Measurements from ENCODE around the gene GNGT1.
"Not testable (repeated sequence)": the region's sequence is repeated elsewhere in the genome, so short reads cannot be mapped to it uniquely, and the experiment has no call there.

GNGT1 gene

DNA sequence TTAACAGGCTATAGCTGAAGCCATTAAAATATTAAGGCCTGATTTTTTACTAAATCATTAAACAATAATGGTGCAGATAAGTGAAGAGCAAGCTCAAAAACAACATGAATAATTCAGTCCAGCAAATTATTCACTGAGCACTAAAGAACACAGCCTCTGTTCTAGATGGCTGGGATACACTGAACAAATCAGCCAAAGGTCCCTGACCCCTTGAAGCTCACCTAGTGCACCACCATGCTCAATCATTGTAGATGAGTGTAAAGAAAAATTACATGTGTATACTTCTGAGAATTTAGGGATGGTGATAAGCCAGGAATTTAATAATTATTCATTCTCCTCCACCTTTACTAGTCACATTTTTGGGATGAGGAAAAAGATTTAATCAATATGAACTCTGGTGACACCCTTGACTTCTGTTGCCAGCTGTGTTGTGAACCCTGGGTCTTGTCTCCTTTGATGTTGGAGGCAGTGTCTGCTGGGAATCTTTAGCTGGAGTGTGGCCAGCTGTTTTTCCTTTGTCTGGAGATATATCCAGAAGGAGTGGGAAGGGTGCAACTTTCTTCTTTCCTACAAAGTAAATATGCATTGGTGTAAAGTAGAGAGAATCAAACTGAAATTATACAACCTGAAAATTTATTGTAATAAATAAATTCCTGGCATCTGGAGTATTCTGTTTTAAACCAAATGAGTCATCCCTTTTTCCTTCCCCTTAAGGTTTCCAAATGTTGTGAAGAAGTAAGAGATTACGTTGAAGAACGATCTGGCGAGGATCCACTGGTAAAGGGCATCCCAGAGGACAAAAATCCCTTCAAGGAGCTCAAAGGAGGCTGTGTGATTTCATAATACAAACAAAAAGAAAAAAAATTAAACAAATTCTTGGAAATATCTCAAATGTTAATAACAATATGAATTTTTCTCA is 4.0 kb downstream of the GNGT1 start:
- no peak for DNase-seq

GRCh38 chr7:93911242-93911641 is 4.9 kb downstream of the GNGT1 start:
- DNase-seq = not testable (repeated sequence)

GRCh38 chr7:93911661-93912060 is 5.3 kb downstream of the GNGT1 start:
- DNase-seq = not testable (repeated sequence)

DNA sequence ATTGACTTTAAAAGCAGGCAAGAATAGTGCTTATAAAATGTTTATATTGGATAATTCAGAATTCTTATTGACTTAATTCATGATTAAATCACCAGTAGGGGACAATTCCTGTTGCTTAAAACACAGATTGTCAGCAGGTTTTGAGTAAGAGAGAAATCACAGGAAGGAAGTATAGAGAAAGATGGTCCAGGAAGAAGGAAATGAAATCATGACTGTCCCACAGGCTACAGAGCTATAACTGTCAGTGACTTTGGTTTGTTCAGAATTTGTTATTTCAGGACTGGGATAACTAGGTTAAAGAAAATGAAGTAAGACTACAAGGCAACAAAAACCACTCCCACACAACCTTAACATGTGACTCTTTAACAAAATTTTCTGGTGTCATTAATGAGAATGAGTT is 6.8 kb downstream of the GNGT1 start:
- DNase-seq = no peak

GRCh38 chr7:93914581-93915066 is 8.3 kb downstream of the GNGT1 start:
- DNase-seq = no peak

GRCh38 chr7:93915206-93915842 is 9.0 kb downstream of the GNGT1 start:
- not testable (repeated sequence) for DNase-seq

DNA sequence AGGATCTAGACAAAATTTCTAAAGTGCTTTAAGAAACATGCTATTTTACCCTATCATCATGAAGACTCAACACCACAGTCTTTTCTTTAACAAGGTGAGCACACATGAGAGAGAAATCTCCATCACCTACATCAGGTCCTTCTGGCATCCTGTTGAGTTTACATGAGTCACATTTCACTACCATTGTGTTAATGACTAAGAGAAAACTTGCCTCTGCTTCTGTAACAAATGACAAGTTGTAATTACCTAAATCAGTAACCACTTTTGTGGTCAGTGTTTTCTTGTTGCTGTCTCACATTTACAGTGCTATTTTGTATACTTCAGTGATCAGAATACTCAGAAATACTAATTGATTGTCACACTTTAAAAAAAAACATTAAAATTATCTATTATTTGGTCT is 9.5 kb downstream of the GNGT1 start:
- DNase-seq = not testable (repeated sequence)

DNA sequence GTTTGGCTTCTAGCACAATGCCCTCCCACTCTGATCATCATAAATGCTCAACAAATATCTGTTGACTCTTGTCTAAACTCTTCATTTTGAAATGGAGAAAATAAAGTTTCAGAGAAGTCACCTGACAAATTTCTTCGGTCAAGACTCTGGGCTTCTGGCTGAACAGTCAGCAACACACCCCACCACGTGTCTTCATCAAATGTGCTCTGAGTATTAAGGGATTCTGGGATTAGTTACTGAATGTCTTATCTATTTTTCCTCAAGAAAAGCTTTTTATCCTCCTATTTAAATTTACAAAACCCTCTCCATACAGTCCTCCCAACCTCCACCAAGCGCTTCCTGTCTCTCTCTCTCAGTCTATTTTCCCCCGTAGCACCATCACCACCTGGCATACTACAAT is 9.9 kb downstream of the GNGT1 start:
- not testable (repeated sequence) for DNase-seq

- DNase-seq = no peak
These were observed 14.3 kb downstream of the GNGT1 start for GRCh38 chr7:93920496-93921182.

GRCh38 chr7:93921186-93921585 is 14.8 kb downstream of the GNGT1 start:
- DNase-seq = no peak

GRCh38 chr7:93921607-93922566 is 15.5 kb downstream of the GNGT1 start, which contains the start of gene GNG11:
GNG11 (plus strand) TSS chr7:93921735; CDS start chr7:93922138, 403 bp downstream.
- DNase-seq = peak; percentile 89

GRCh38 chr7:93923296-93923695 is 16.9 kb downstream of the GNGT1 start:
- no peak for DNase-seq

DNA sequence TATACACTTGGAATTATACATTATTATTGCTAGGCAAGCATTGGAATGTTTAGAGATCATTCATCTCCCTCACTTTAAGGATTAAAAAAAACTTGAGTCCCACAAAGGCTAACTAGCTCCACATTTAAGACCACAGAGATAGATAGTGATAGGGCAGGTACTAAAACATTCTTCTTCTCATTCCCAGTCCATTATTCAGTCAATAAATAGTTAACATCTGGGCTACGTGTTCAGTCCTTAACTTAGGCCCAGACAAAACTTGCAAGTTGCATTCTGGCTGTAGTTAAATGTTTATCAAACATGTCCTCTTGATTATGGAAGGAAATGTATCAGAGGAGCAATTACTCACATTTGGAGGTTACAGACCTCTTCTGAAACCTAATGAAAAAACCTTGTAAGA is 17.6 kb downstream of the GNGT1 start:
- no peak for DNase-seq

DNA sequence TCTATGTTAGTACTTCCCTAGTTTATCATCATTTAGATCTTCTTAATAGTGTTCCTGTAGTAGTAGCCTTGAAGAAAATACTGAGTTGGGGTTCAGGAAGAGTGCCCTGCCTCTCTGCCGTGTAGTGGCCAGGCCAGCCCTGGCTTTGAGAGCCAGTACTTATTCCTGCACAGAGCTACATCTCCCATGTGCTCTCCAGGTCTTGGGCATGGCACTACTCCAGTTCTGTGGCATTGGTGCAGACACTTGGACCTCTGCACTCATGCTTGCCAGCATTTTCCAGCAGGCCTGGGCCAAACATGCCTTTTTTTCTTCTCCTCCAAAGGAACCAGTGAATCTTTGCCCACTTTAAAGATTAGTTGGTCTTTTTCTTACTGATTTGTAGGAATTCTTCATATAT is 20.4 kb downstream of the GNGT1 start:
- DNase-seq = no peak

DNA sequence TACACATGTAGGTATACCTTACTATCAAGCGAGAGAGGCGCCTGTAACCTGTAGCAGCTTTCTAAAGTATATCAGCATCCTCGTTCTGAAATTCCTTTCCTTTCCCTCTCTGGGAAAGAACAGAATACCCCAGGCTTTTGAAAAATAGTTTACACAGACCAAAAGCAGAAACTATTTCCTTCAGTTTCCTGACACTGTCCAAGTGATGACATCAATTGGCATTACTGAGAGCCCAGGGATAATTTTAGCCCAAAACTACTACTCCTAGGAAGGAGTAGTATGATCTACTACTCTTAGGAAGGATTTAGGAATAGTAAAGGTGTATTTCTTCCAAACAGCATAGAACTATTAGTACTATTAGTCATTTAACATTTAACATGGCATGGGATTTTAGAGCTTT is 21.2 kb downstream of the GNGT1 start:
- no peak for DNase-seq

GRCh38 chr7:93931655-93932054 is 25.3 kb downstream of the GNGT1 start:
- DNase-seq = no peak

DNA sequence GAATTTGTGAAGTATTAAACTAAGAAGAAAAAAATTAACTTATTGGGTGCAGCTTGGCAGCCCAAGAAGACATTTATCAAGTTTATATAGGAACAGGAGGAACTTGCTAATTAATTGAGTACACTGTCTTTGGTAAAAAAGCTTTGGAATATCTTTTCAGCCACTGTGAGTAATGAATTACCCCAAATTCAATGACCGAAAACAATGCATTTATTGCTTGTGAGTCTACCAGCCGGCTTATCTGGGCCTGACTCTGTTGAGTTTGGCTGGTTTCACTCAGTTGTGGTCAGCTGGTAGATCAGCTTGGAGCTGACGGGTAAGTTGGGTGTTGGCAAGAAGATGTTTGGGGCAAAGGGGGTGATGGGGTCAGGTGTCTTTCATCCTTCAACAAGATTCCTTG is 26.8 kb downstream of the GNGT1 start:
- no peak for DNase-seq

- no peak for DNase-seq
These were observed 28.7 kb downstream of the GNGT1 start for GRCh38 chr7:93935102-93935501.

- DNase-seq = no peak
These were observed 31.5 kb downstream of the GNGT1 start for GRCh38 chr7:93937818-93938217.

- no peak for DNase-seq
These were observed 31.9 kb downstream of the GNGT1 start for GRCh38 chr7:93938293-93938692.

GRCh38 chr7:93941945-93942344 is 35.6 kb downstream of the GNGT1 start:
- DNase-seq = no peak

All from right forelimb (tissue), 1 donor.